ENCODE measurements around the gene KLHL17. TPM values are rescaled to one million over a fixed set of nuclear protein-coding genes. Genes with fewer than 3 reads are reported as not detected.
A peak's percentile ranks its signal among the peaks of the same experiment; 100 is the strongest.
"Not testable (repeated sequence)": the region's sequence is repeated elsewhere in the genome, so short reads cannot be mapped to it uniquely, and the experiment has no call there.

The KLHL17 gene
- total RNA-seq, 1 donor from 2014 or later: 15.1 TPM

- peak; percentile 39 for TF ChIP-seq CTCF (IDR thresholded peaks at IDR 0.05)
- CTCF ChIA-PET: interaction anchor here (0.7 to 2.7 kb wide), 17 partner anchors 9 to 522 kb away, joined by 3 to 23 read pairs (median 4); partner anchors contain the start of genes ISG15 and PLEKHN1
- Mint-ChIP-seq H3K36me3 (ENCODE audit: low read depth) (no peaks in the 10 kb centered on the region), H3K4me1 (no peaks in the 10 kb centered on the region), H3K27ac (no peak overlapping the region), H3K9me3 (no peaks in the 10 kb centered on the region), H3K27me3 (peaks cover 23% of the 10 kb centered on the region), H3K4me3 (no peak overlapping the region)
- intact Hi-C loops (cut with micrococcal nuclease): loop anchor here (1.0 to 2.0 kb wide), 4 partner anchors 17 to 457 kb away; no protein-coding TSS in a partner anchor
- DNase-seq (peak; percentile 66), ATAC-seq (ENCODE audit: low read depth) (peak; percentile 95)
- POLR2A ChIA-PET: interaction anchor here (0.7 to 1.7 kb wide), 5 partner anchors 78 to 308 kb away, joined by 3 to 7 read pairs (median 3); no protein-coding TSS in a partner anchor
Observed at GRCh38 chr1:983798-984475, 23.6 kb downstream of the KLHL17 start.

GRCh38 chr1:984476-984814 lies 24.1 kb downstream of the KLHL17 start:
- intact Hi-C loops (cut with micrococcal nuclease): loop anchor here (1.0 to 2.0 kb wide), 4 partner anchors 17 to 456 kb away; no protein-coding TSS in a partner anchor
- ChIA-PET POLR2A (interaction anchor here (0.7 to 1.7 kb wide), 5 partner anchors 77 to 307 kb away, joined by 3 to 7 read pairs (median 3); no protein-coding TSS in a partner anchor), CTCF (interaction anchor here (0.7 to 2.7 kb wide), 15 partner anchors 8 to 521 kb away, joined by 3 to 23 read pairs (median 3); partner anchors contain the start of gene ISG15)
- Mint-ChIP-seq H3K36me3 (ENCODE audit: low read depth) (no peaks in the 10 kb centered on the region), H3K27ac (no peak overlapping the region), H3K4me3 (no peak overlapping the region), H3K27me3 (peaks cover 27% of the 10 kb centered on the region), H3K9me3 (no peaks in the 10 kb centered on the region), H3K4me1 (no peaks in the 10 kb centered on the region)
- ATAC-seq (ENCODE audit: low read depth): no peak
- no peak for DNase-seq
- TF ChIP-seq CTCF (IDR thresholded peaks at IDR 0.05): no peak

- no peaks in the 10 kb centered on the region for H3K9me3 Mint-ChIP-seq
- CTCF ChIA-PET: interaction anchor here (0.9 to 2.7 kb wide), 11 partner anchors 8 to 389 kb away, joined by 3 to 23 read pairs (median 4); no protein-coding TSS in a partner anchor
- peaks cover 27% of the 10 kb centered on the region for H3K27me3 Mint-ChIP-seq
- H3K36me3 Mint-ChIP-seq (ENCODE audit: low read depth): no peaks in the 10 kb centered on the region
- POLR2A ChIA-PET: interaction anchor here (1.5 kb wide), 1 partner anchor 79 kb away, joined by 3 read pairs; no protein-coding TSS in a partner anchor
- intact Hi-C loops (cut with micrococcal nuclease): loop anchor here (2.0 kb wide), 1 partner anchor 456 kb away; no protein-coding TSS in a partner anchor
- no peak for TF ChIP-seq CTCF (IDR thresholded peaks at IDR 0.05)
- no peak overlapping the region for H3K4me3 Mint-ChIP-seq
- ATAC-seq (ENCODE audit: low read depth) (no peak), DNase-seq (no peak)
- H3K27ac Mint-ChIP-seq: no peak overlapping the region
- H3K4me1 Mint-ChIP-seq: no peaks in the 10 kb centered on the region
Observed at GRCh38 chr1:985126-985525, 24.7 kb downstream of the KLHL17 start.

- POLR2A ChIA-PET; H3K4me3 Mint-ChIP-seq; intact Hi-C loops (cut with micrococcal nuclease); ATAC-seq (ENCODE audit: low read depth); H3K4me1 Mint-ChIP-seq; DNase-seq; H3K27ac Mint-ChIP-seq; H3K9me3 Mint-ChIP-seq; H3K36me3 Mint-ChIP-seq (ENCODE audit: low read depth): not testable (repeated sequence)
- CTCF ChIA-PET: interaction anchor here (1.0 kb wide), 1 partner anchor 304 kb away, joined by 3 read pairs; no protein-coding TSS in a partner anchor
- peaks cover 27% of the 10 kb centered on the region for H3K27me3 Mint-ChIP-seq
Observed at GRCh38 chr1:988061-988460, 27.7 kb downstream of the KLHL17 start.

- H3K36me3 Mint-ChIP-seq (ENCODE audit: low read depth); CTCF ChIA-PET; H3K4me1 Mint-ChIP-seq; H3K4me3 Mint-ChIP-seq; H3K9me3 Mint-ChIP-seq; DNase-seq; intact Hi-C loops (cut with micrococcal nuclease); H3K27ac Mint-ChIP-seq; POLR2A ChIA-PET; ATAC-seq (ENCODE audit: low read depth): not testable (repeated sequence)
- H3K27me3 Mint-ChIP-seq: peaks cover 30% of the 10 kb centered on the region
Observed at GRCh38 chr1:991275-991674, 30.9 kb downstream of the KLHL17 start.

- Mint-ChIP-seq H3K9me3 (peaks cover 2% of the 10 kb centered on the region), H3K36me3 (ENCODE audit: low read depth) (no peaks in the 10 kb centered on the region), H3K4me1 (peaks cover 6% of the 10 kb centered on the region), H3K27me3 (peaks cover 28% of the 10 kb centered on the region), H3K4me3 (no peak overlapping the region), H3K27ac (no peak overlapping the region)
- no peak for DNase-seq
- ChIA-PET POLR2A (no interaction called here), CTCF (interaction anchor here (0.9 to 1.5 kb wide), 2 partner anchors 7 to 11 kb away, joined by 3 to 4 read pairs; no protein-coding TSS in a partner anchor)
- no peak for ATAC-seq (ENCODE audit: low read depth)
- TF ChIP-seq CTCF (IDR thresholded peaks at IDR 0.05): no peak
- intact Hi-C loops (cut with micrococcal nuclease): no loop called here
Observed at GRCh38 chr1:991895-992294, 31.5 kb downstream of the KLHL17 start.
